Measurements from ENCODE around the gene MPST.
"Not testable (repeated sequence)": the region's sequence is repeated elsewhere in the genome, so short reads cannot be mapped to it uniquely, and the experiment has no call there.

The MPST gene

DNA sequence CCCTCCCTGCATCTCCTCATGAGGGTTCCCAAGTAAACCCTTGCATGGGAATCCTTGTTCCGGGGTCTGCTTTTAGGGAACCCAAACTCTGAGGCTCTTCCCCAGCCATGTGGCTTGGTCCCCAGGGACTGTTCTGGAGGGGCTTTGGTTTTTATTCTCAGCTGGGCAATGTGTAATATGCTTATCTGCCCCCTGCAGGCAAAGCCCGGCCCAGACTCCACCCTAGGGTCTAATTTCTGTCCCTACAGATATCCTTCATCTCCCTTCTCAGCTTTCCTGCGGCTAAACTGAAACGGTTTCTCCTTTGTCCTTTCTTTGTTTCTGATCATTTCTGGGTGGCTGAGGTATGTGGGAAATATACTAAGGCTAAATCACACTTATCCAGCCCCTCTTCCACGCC lies 37.4 kb upstream of the MPST start:
- no peak overlapping the region for H3K9ac ChIP-seq (ENCODE audit: insufficient read length)
- no peak for TF ChIP-seq EZH2 (IDR thresholded peaks at IDR 0.05)
- no peak for TF ChIP-seq POLR2AphosphoS5 (IDR thresholded peaks at IDR 0.05; ENCODE audit: borderline replicate concordance, low read depth, low read length)
- no peak for TF ChIP-seq FOXP2 (optimal IDR thresholded peaks at IDR 0.05; ENCODE audit: control extremely low read depth, extremely low read length, insufficient read depth)
- no peaks in the 10 kb centered on the region for H3K9me3 ChIP-seq (ENCODE audit: low read depth, low read length)
- no peak overlapping the region for H3K27ac ChIP-seq
- no peaks in the 10 kb centered on the region for H3K36me3 ChIP-seq (ENCODE audit: insufficient read depth, low read length)
- no peak for DNase-seq (ENCODE audit: low read depth, low spot score)
- no peak overlapping the region for H3K4me3 ChIP-seq

GRCh38 chr22:36985211-36985889 lies 34.2 kb upstream of the MPST start:
- no peaks in the 10 kb centered on the region for H3K36me3 ChIP-seq (ENCODE audit: insufficient read depth, low read length)
- no peak overlapping the region for H3K9ac ChIP-seq (ENCODE audit: insufficient read length)
- H3K9me3 ChIP-seq (ENCODE audit: low read depth, low read length), result no peaks in the 10 kb centered on the region
- TF ChIP-seq EZH2 (IDR thresholded peaks at IDR 0.05), result no peak
- no peak for TF ChIP-seq POLR2AphosphoS5 (IDR thresholded peaks at IDR 0.05; ENCODE audit: borderline replicate concordance, low read depth, low read length)
- TF ChIP-seq FOXP2 (optimal IDR thresholded peaks at IDR 0.05; ENCODE audit: control extremely low read depth, extremely low read length, insufficient read depth), result no peak
- no peak overlapping the region for H3K27ac ChIP-seq
- H3K4me3 ChIP-seq, result no peak overlapping the region
- DNase-seq (ENCODE audit: low read depth, low spot score), result no peak

DNA sequence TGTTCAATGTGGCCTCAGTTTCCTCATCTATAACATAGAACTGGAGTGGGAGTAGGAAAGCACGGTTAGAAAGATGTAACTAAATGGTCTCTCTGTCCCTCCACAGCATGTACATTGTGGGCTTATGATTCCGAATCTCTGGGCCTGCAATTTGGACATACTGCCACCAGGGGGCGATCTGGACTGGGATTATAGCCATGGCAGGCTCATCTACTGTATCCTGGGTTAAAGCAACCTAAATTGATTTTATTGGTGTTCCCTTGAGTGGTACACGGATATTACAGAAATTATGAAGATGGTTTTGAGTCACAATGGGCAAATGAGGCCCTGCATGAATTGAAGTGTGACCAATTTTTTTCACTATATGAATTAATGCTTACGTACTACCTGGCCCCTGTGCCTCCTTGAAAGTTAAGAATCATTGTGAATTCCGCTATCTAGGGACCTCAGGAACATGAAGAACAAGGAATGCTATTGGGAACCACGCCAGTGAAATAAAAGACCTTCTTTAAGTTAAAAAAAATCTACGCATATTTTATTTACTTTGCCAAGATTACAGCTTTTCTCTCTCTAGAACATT lies 33.2 kb upstream of the MPST start:
- Histone ChIP-seq H3K9ac (ENCODE audit: insufficient read length) (no peak overlapping the region), H3K9me3 (ENCODE audit: low read depth, low read length) (no peaks in the 10 kb centered on the region), H3K27ac (no peak overlapping the region), H3K4me3 (no peak overlapping the region), H3K36me3 (ENCODE audit: insufficient read depth, low read length) (no peaks in the 10 kb centered on the region)
- no peak for DNase-seq (ENCODE audit: low read depth, low spot score)
- TF ChIP-seq POLR2AphosphoS5 (IDR thresholded peaks at IDR 0.05; ENCODE audit: borderline replicate concordance, low read depth, low read length), result no peak
- TF ChIP-seq EZH2 (IDR thresholded peaks at IDR 0.05), result no peak
- TF ChIP-seq FOXP2 (optimal IDR thresholded peaks at IDR 0.05; ENCODE audit: control extremely low read depth, extremely low read length, insufficient read depth), result no peak

- TF ChIP-seq POLR2AphosphoS5 (IDR thresholded peaks at IDR 0.05; ENCODE audit: borderline replicate concordance, low read depth, low read length) (no peak), EZH2 (IDR thresholded peaks at IDR 0.05) (no peak), FOXP2 (optimal IDR thresholded peaks at IDR 0.05; ENCODE audit: control extremely low read depth, extremely low read length, insufficient read depth) (no peak)
- Histone ChIP-seq H3K36me3 (ENCODE audit: insufficient read depth, low read length) (no peaks in the 10 kb centered on the region), H3K27ac (no peak overlapping the region), H3K9ac (ENCODE audit: insufficient read length) (no peak overlapping the region), H3K9me3 (ENCODE audit: low read depth, low read length) (no peaks in the 10 kb centered on the region), H3K4me3 (no peak overlapping the region)
- DNase-seq (ENCODE audit: low read depth, low spot score), result no peak
Observed at GRCh38 chr22:36988075-36988832, 31.3 kb upstream of the MPST start.

DNA sequence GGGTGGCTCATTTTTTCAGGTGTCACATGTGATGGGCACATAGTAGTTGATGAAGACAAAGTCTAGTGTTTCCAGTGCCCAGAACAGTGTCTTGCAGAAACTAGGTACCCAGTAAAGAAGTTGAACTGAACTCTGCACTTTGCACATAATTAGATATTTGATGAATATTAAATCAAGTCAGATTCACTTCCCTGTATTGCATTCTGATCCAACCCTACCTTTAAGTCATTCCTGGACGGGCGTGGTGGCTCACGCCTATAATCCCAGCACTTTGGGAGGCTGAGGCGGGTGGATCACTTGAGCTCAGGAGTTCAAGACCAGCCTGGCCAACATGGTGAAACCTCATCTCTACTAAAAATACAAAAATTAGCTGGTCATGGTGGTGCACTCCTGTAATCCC lies 30.5 kb upstream of the MPST start:
- H3K27ac ChIP-seq; H3K9ac ChIP-seq (ENCODE audit: insufficient read length); H3K4me3 ChIP-seq; H3K9me3 ChIP-seq (ENCODE audit: low read depth, low read length); DNase-seq (ENCODE audit: low read depth, low spot score); H3K36me3 ChIP-seq (ENCODE audit: insufficient read depth, low read length): not testable (repeated sequence)

DNA sequence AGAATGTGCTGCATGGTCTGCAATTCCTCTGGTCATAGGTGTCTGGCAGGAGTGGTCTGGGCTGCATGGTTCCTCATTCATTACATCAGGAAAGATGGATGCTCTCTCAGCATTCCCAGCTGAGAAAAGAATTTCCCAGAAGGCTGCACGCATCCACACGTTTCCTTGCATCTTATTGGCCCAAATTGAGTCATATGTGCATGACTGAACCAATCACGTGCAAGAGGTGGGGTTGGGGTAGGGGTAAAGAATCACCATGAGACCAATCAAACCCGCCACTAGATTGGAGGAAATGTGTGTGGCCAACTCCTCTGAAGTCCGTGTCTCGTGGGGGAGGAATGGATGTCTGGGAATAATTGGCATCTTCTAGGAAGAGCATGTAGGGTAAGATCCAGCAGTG lies 29.1 kb upstream of the MPST start:
- Histone ChIP-seq H3K9me3 (ENCODE audit: low read depth, low read length) (no peaks in the 10 kb centered on the region), H3K27ac (no peak overlapping the region), H3K4me3 (no peak overlapping the region), H3K36me3 (ENCODE audit: insufficient read depth, low read length) (no peaks in the 10 kb centered on the region), H3K9ac (ENCODE audit: insufficient read length) (no peak overlapping the region)
- DNase-seq (ENCODE audit: low read depth, low spot score), result no peak
- TF ChIP-seq POLR2AphosphoS5 (IDR thresholded peaks at IDR 0.05; ENCODE audit: borderline replicate concordance, low read depth, low read length), result no peak
- no peak for TF ChIP-seq FOXP2 (optimal IDR thresholded peaks at IDR 0.05; ENCODE audit: control extremely low read depth, extremely low read length, insufficient read depth)
- no peak for TF ChIP-seq EZH2 (IDR thresholded peaks at IDR 0.05)

DNA sequence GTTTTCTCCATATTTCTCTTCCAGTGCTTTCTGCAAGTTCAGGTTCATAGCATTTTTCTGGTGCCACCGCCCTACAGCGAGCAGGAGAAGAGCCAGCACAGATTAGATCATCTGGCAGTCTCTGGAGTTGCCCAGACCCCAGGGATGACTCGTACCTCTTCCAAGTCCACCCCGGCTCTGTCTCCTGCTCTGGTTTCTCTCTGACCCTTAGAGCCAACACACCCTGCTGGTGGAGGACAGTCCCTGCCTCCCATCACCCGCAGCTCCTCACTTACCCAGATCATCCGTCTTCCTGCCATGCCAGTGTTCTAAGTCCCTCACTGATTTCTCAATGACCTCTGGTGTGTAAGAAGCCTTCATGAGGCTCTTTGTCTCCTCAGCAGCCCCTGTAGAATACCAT lies 28.3 kb upstream of the MPST start:
- H3K9me3 ChIP-seq (ENCODE audit: low read depth, low read length), result no peaks in the 10 kb centered on the region
- no peak overlapping the region for H3K9ac ChIP-seq (ENCODE audit: insufficient read length)
- H3K36me3 ChIP-seq (ENCODE audit: insufficient read depth, low read length), result no peaks in the 10 kb centered on the region
- no peak overlapping the region for H3K4me3 ChIP-seq
- no peak overlapping the region for H3K27ac ChIP-seq
- no peak for DNase-seq (ENCODE audit: low read depth, low spot score)
- TF ChIP-seq EZH2 (IDR thresholded peaks at IDR 0.05) (no peak), POLR2AphosphoS5 (IDR thresholded peaks at IDR 0.05; ENCODE audit: borderline replicate concordance, low read depth, low read length) (no peak), FOXP2 (optimal IDR thresholded peaks at IDR 0.05; ENCODE audit: control extremely low read depth, extremely low read length, insufficient read depth) (no peak)

- TF ChIP-seq FOXP2 (optimal IDR thresholded peaks at IDR 0.05; ENCODE audit: control extremely low read depth, extremely low read length, insufficient read depth), result no peak
Observed at GRCh38 chr22:36997746-36998145, 21.8 kb upstream of the MPST start.

More at GRCh38 chr22:36997746-36998145, 21.8 kb upstream of the MPST start:
- no peak overlapping the region for H3K27ac ChIP-seq
- no peak for DNase-seq (ENCODE audit: low read depth, low spot score)
- H3K9me3 ChIP-seq (ENCODE audit: low read depth, low read length), result no peaks in the 10 kb centered on the region
- no peak overlapping the region for H3K4me3 ChIP-seq
- H3K36me3 ChIP-seq (ENCODE audit: insufficient read depth, low read length), result no peaks in the 10 kb centered on the region
- H3K9ac ChIP-seq (ENCODE audit: insufficient read length), result no peak overlapping the region

All from SK-N-MC (cell line).